Middle frontal gyrus (tissue), 1 donor: ENCODE results near the gene FCHO2.
"Not testable (repeated sequence)": the region's sequence is repeated elsewhere in the genome, so short reads cannot be mapped to it uniquely, and the experiment has no call there.

ENCODE experiments used
- DNase-seq: peaks from one replicate; pipeline ENCODE4 v3.0.0-alpha.2; 2015; ENCODE audit warnings: low spot score; ENCODE audit errors: extremely low spot score

FCHO2 gene

GRCh38 chr5:72955143-72955767 is 586 bp upstream of the FCHO2 start:
- no peak for DNase-seq

GRCh38 chr5:72956324-72957140 is 691 bp downstream of the FCHO2 start:
- no peak for DNase-seq

- DNase-seq: no peak
These were observed 1.5 kb downstream of the FCHO2 start for GRCh38 chr5:72957337-72957736.

GRCh38 chr5:72959257-72959656 is 3.4 kb downstream of the FCHO2 start:
- DNase-seq: no peak

GRCh38 chr5:72974481-72974880 is 18.6 kb downstream of the FCHO2 start:
- DNase-seq: not testable (repeated sequence)

- DNase-seq: not testable (repeated sequence)
These were observed 21.0 kb downstream of the FCHO2 start for GRCh38 chr5:72976810-72977209.

- DNase-seq: no peak
These were observed 29.9 kb downstream of the FCHO2 start for GRCh38 chr5:72985719-72986118.

- no peak for DNase-seq
These were observed 32.9 kb downstream of the FCHO2 start for GRCh38 chr5:72988769-72989168.

- no peak for DNase-seq
These were observed 35.6 kb downstream of the FCHO2 start for GRCh38 chr5:72991394-72991793.

GRCh38 chr5:72994578-72994977 is 38.7 kb downstream of the FCHO2 start:
- no peak for DNase-seq

GRCh38 chr5:72996632-72997031 is 40.8 kb downstream of the FCHO2 start:
- DNase-seq: no peak

GRCh38 chr5:72999916-73000315 is 44.1 kb downstream of the FCHO2 start:
- DNase-seq: no peak

- DNase-seq: no peak
These were observed 50.0 kb downstream of the FCHO2 start for GRCh38 chr5:73005886-73006285.

GRCh38 chr5:73007051-73007450 is 51.2 kb downstream of the FCHO2 start:
- DNase-seq: no peak

GRCh38 chr5:73008831-73009230 is 53.0 kb downstream of the FCHO2 start:
- no peak for DNase-seq

GRCh38 chr5:73011612-73012011 is 55.8 kb downstream of the FCHO2 start:
- not testable (repeated sequence) for DNase-seq

GRCh38 chr5:73018892-73019291 is 63.1 kb downstream of the FCHO2 start:
- DNase-seq: no peak

GRCh38 chr5:73019766-73020165 is 63.9 kb downstream of the FCHO2 start:
- DNase-seq: no peak

GRCh38 chr5:73022471-73023169 is 66.8 kb downstream of the FCHO2 start:
- no peak for DNase-seq

GRCh38 chr5:73024946-73025544 is 69.2 kb downstream of the FCHO2 start:
- not testable (repeated sequence) for DNase-seq

- no peak for DNase-seq
These were observed 71.5 kb downstream of the FCHO2 start for GRCh38 chr5:73027361-73027760.

- no peak for DNase-seq
These were observed 72.0 kb downstream of the FCHO2 start for GRCh38 chr5:73027816-73028215.
